ENCODE data around the gene NOCT.
"Not testable (repeated sequence)": the region's sequence is repeated elsewhere in the genome, so short reads cannot be mapped to it uniquely, and the experiment has no call there.

NOCT gene

GRCh38 chr4:139050446-139050845 is 34.9 kb downstream of the NOCT start:
- no peak for FAIRE-seq
- no peak for DNase-seq (ENCODE audit: insufficient read length, low spot score)
- TF ChIP-seq CTCF (IDR thresholded peaks at IDR 0.05; ENCODE audit: insufficient read depth, missing control alignments), result no peak

- TF ChIP-seq CTCF (IDR thresholded peaks at IDR 0.05; ENCODE audit: insufficient read depth, missing control alignments), result no peak
- FAIRE-seq (no peak), DNase-seq (ENCODE audit: insufficient read length, low spot score) (no peak)
Measured at GRCh38 chr4:139053909-139054308, 38.3 kb downstream of the NOCT start.

GRCh38 chr4:139054791-139055505 is 39.4 kb downstream of the NOCT start:
- DNase-seq (ENCODE audit: insufficient read length, low spot score) (no peak), FAIRE-seq (no peak)
- no peak for TF ChIP-seq CTCF (IDR thresholded peaks at IDR 0.05; ENCODE audit: insufficient read depth, missing control alignments)

- FAIRE-seq; DNase-seq (ENCODE audit: insufficient read length, low spot score): not testable (repeated sequence)
Measured at GRCh38 chr4:139059026-139059425, 43.4 kb downstream of the NOCT start.

- no peak for TF ChIP-seq CTCF (IDR thresholded peaks at IDR 0.05; ENCODE audit: insufficient read depth, missing control alignments)
- DNase-seq (ENCODE audit: insufficient read length, low spot score), result no peak
- no peak for FAIRE-seq
Measured at GRCh38 chr4:139060591-139060990, 45.0 kb downstream of the NOCT start.

GRCh38 chr4:139076016-139076744 is 60.6 kb downstream of the NOCT start:
- no peak for TF ChIP-seq CTCF (IDR thresholded peaks at IDR 0.05; ENCODE audit: insufficient read depth, missing control alignments)
- DNase-seq (ENCODE audit: insufficient read length, low spot score) (no peak), FAIRE-seq (no peak)

- no peak for TF ChIP-seq CTCF (IDR thresholded peaks at IDR 0.05; ENCODE audit: insufficient read depth, missing control alignments)
- DNase-seq (ENCODE audit: insufficient read length, low spot score) (no peak), FAIRE-seq (no peak)
Measured at GRCh38 chr4:139077567-139078355, 62.2 kb downstream of the NOCT start.

All from D721Med (cell line).